H1 (cell line): ENCODE measurements around the gene PRKAA1. TPM values are rescaled to one million over a fixed set of nuclear protein-coding genes. Genes with fewer than 3 reads are reported as not detected.
"Not testable (repeated sequence)": the region's sequence is repeated elsewhere in the genome, so short reads cannot be mapped to it uniquely, and the experiment has no call there.

ENCODE experiments used
- CTCF ChIA-PET: fragments of 300-600 bp; sonication (Branson Sonifier 250); formaldehyde crosslinking; loops from one replicate; lab custom pipeline; 2021; ENCODE audit not compliant: partially characterized antibody; lab: Charles Lee
- POLR2A ChIA-PET: fragments of 300-600 bp; sonication (Branson Sonifier 250); formaldehyde crosslinking; loops from one replicate; lab custom pipeline; 2021; ENCODE audit warnings: inconsistent platforms; ENCODE audit not compliant: partially characterized antibody; lab: Charles Lee
- DNase-seq, 2 experiments: peaks; one replicate each; pipeline versions ENCODE4 v3.0.0 to v3.0.0-alpha.2; 2010 to 2022; ENCODE audit warnings: low spot score in 2 of 2, low read depth in 1 of 2, mixed read lengths in 1 of 2
- FAIRE-seq: peaks from 2 replicates; lab custom pipeline; 2011; peaks lifted over from hg19 to GRCh38; lab: Jason Lieb, UNC
- H2AFZ ChIP-seq: 2 replicates; pipeline ENCODE4 v1.8.1; 2012; ENCODE audit warnings: low read length, inconsistent platforms
- H2AK5ac ChIP-seq: 2 replicates; pipeline ENCODE4 v1.6.1; 2013; ENCODE audit warnings: low read depth, low read length
- H2BK120ac ChIP-seq: replicated peaks from 2 replicates; pipeline ENCODE3; 2013; ENCODE audit warnings: low read depth, low read length, inconsistent platforms
- H2BK12ac ChIP-seq: 2 replicates; pipeline ENCODE4 v1.6.1; 2013; ENCODE audit warnings: low read depth, low read length
- H2BK15ac ChIP-seq: 2 replicates; pipeline ENCODE4 v1.6.1; 2013; ENCODE audit warnings: low read length
- H2BK20ac ChIP-seq: 2 replicates; pipeline ENCODE4 v1.6.1; 2013; ENCODE audit warnings: low read length
- H2BK5ac ChIP-seq: 2 replicates; pipeline ENCODE4 v1.6.1; 2013; ENCODE audit warnings: low read depth, low read length
- H3K14ac ChIP-seq: 2 replicates; pipeline ENCODE4 v1.6.1; 2013; ENCODE audit warnings: inconsistent platforms; ENCODE audit not compliant: insufficient read length
- H3K18ac ChIP-seq: 2 replicates; pipeline ENCODE4 v1.6.1; 2013; ENCODE audit warnings: low read length; ENCODE audit errors: extremely low read depth
- H3K23ac ChIP-seq: 2 replicates; pipeline ENCODE4 v1.6.1; 2013; ENCODE audit warnings: inconsistent platforms; ENCODE audit not compliant: insufficient read length
- H3K23me2 ChIP-seq: 2 replicates; pipeline ENCODE4 v1.6.1; 2013; ENCODE audit warnings: low read depth, low read length
- H3K27ac ChIP-seq: 2 replicates; pipeline ENCODE4 v1.6.1; 2011; ENCODE audit warnings: low read depth, low read length, inconsistent platforms
- H3K27me3 ChIP-seq, 4 experiments: replicated peaks in 1 of 4; 1 replicate in 1 of 4; 2 replicates in 3 of 4; pipeline versions ENCODE4 v1.6.1 to v1.8.1; 2011 to 2013; ENCODE audit warnings: low read length in 3 of 4, mild to moderate bottlenecking in 3 of 4, inconsistent platforms in 2 of 4, mixed read lengths in 2 of 4, moderate library complexity in 1 of 4; ENCODE audit not compliant: control insufficient read depth in 3 of 4, insufficient read depth in 3 of 4; ENCODE audit errors: extremely low read depth in 1 of 4
- H3K36me3 ChIP-seq, 4 experiments: 2 replicates each; pipeline versions ENCODE4 v1.6.1 to v1.8.1; 2011 to 2013; ENCODE audit warnings: mild to moderate bottlenecking in 4 of 4, low read length in 3 of 4, moderate library complexity in 2 of 4, control low read depth in 1 of 4, inconsistent platforms in 1 of 4; ENCODE audit not compliant: insufficient read depth in 4 of 4, control insufficient read depth in 2 of 4
- H3K4ac ChIP-seq: replicated peaks from 2 replicates; pipeline ENCODE3; 2013; ENCODE audit warnings: low read length, low read depth, mixed read lengths, inconsistent platforms; ENCODE audit not compliant: insufficient read length
- H3K4me1 ChIP-seq, 4 experiments: replicated peaks in 1 of 4; 1 replicate in 1 of 4; 2 replicates in 3 of 4; pipeline versions ENCODE4 v1.6.1 to v1.8.1; 2011 to 2013; ENCODE audit warnings: low read length in 3 of 4, inconsistent platforms in 2 of 4, mixed read lengths in 1 of 4; ENCODE audit not compliant: insufficient read depth in 4 of 4, control insufficient read depth in 3 of 4
- H3K4me2 ChIP-seq, 2 experiments: 2 replicates each; pipeline versions ENCODE4 v1.6.1 to v1.8.1; 2011 to 2013; ENCODE audit warnings: low read depth in 2 of 2, low read length in 2 of 2, control low read depth in 1 of 2, inconsistent platforms in 1 of 2, mild to moderate bottlenecking in 1 of 2; ENCODE audit not compliant: insufficient read depth in 1 of 2
- H3K4me3 ChIP-seq, 4 experiments: fragments of 200-600, 300-600 bp in 1 of 4; sonication (generic), shearing (Covaris generic), sonication (Bioruptor Twin) in 1 of 4; 2 replicates each; pipeline versions ENCODE4 v1.5.1 to v1.8.1; 2011 to 2016; ENCODE audit warnings: low read length in 4 of 4, low read depth in 3 of 4, control low read depth in 2 of 4, inconsistent platforms in 2 of 4, mild to moderate bottlenecking in 2 of 4, mixed read lengths in 1 of 4, moderate library complexity in 1 of 4; ENCODE audit not compliant: insufficient read depth in 2 of 4; ENCODE audit errors: extremely low read depth in 1 of 4
- H3K56ac ChIP-seq: replicated peaks from 2 replicates; pipeline ENCODE3; 2013; ENCODE audit warnings: low read depth, mild to moderate bottlenecking, mixed read lengths, low read length, inconsistent platforms; ENCODE audit not compliant: insufficient read length
- H3K79me1 ChIP-seq: 2 replicates; pipeline ENCODE4 v1.6.1; 2013; ENCODE audit warnings: low read depth, low read length, control low read depth
- H3K79me2 ChIP-seq, 2 experiments: 2 replicates each; pipeline versions ENCODE4 v1.6.1 to v1.8.1; 2012 to 2013; ENCODE audit warnings: low read length in 2 of 2, mild to moderate bottlenecking in 2 of 2, inconsistent platforms in 1 of 2; ENCODE audit not compliant: insufficient read depth in 2 of 2, control insufficient read depth in 1 of 2
- H3K9ac ChIP-seq, 4 experiments: replicated peaks in 1 of 4; 1 replicate in 1 of 4; 2 replicates in 3 of 4; pipeline versions ENCODE4 v1.6.1 to v1.8.1; 2011 to 2013; ENCODE audit warnings: low read depth in 3 of 4, low read length in 3 of 4, control low read depth in 2 of 4, mild to moderate bottlenecking in 2 of 4, moderate library complexity in 2 of 4, inconsistent platforms in 1 of 4; ENCODE audit errors: extremely low read depth in 1 of 4
- H3K9me3 ChIP-seq, 2 experiments: 2 replicates each; pipeline versions ENCODE4 v1.6.1 to v1.8.1; 2012 to 2013; ENCODE audit warnings: mild to moderate bottlenecking in 2 of 2, moderate library complexity in 2 of 2, control low read depth in 1 of 2, inconsistent platforms in 1 of 2, low read depth in 1 of 2, low read length in 1 of 2, mixed read lengths in 1 of 2; ENCODE audit not compliant: insufficient read depth in 2 of 2
- H4K20me1 ChIP-seq, 2 experiments: replicated peaks in 1 of 2; 2 replicates each; pipeline versions ENCODE3 to v1.8.1; 2011 to 2013; ENCODE audit warnings: inconsistent platforms in 2 of 2, low read length in 2 of 2, mild to moderate bottlenecking in 1 of 2; ENCODE audit not compliant: insufficient read depth in 2 of 2, control insufficient read depth in 1 of 2
- H4K5ac ChIP-seq: 2 replicates; pipeline ENCODE4 v1.6.1; 2013; ENCODE audit warnings: low read length, low read depth, mixed read lengths, inconsistent platforms; ENCODE audit not compliant: insufficient read length
- H4K8ac ChIP-seq: 2 replicates; pipeline ENCODE4 v1.8.0; 2013; ENCODE audit warnings: mild to moderate bottlenecking, moderate library complexity, low read length, inconsistent platforms; ENCODE audit not compliant: insufficient read depth; ENCODE audit errors: extremely low read depth
- H4K91ac ChIP-seq: replicated peaks from 2 replicates; pipeline ENCODE3; 2013; ENCODE audit warnings: low read length, mixed read lengths, inconsistent platforms; ENCODE audit not compliant: insufficient read length
- MAFK ChIP-seq: IDR thresholded peaks from 2 replicates; pipeline ENCODE4 v1.6.1; 2012; ENCODE audit warnings: low read depth, mild to moderate bottlenecking, improper control_type of control experiment, low read length
- MAX ChIP-seq: IDR thresholded peaks from 2 replicates; pipeline ENCODE4 v1.6.1; 2012; ENCODE audit warnings: inconsistent platforms
- WGBS, 2 experiments: shearing (Covaris generic) in 1 of 2; methylation state at CpG; one replicate each; pipeline versions ENCODE4 v1.1.6 to v1.1.7; 2013 to 2015; ENCODE audit warnings: low lambda C conversion rate in 2 of 2, mixed read lengths in 2 of 2, inconsistent platforms in 1 of 2, low coverage in 1 of 2, missing lambda C conversion rate in 1 of 2; ENCODE audit not compliant: insufficient replicate concordance in 2 of 2, insufficient coverage in 1 of 2, insufficient read length in 1 of 2; ENCODE audit errors: extremely low coverage in 1 of 2, missing lambda C conversion rate in 1 of 2; 5-methylcytosine and 5-hydroxymethylcytosine counted together
- polyA plus RNA-seq, 7 experiments: library from polyadenylated mRNA; depleted of rRNA in 3 of 7; stranded (reverse) in 5 of 7; unstranded in 2 of 7; fragments of >200 nt in 5 of 7; fragments of 200-250 nt in 2 of 7; gene quantifications; 1 replicate in 5 of 7; 2 replicates in 1 of 7; 4 replicates in 1 of 7; pipeline versions ENCODE4 v1.2.1 to v1.2.3, GENCODE V29; 2011 to 2013; ENCODE audit warnings: missing spikeins in 2 of 7, mixed read lengths in 2 of 7
- total RNA-seq: library from RNA; stranded (reverse); fragmentation: NEBNext Ultra II Directional; extraction: Animal tissue kit (Norgen Biotek cat#: 25700); gene quantifications from 2 replicates; pipeline ENCODE4 v1.2.1, GENCODE V29; 2021

The PRKAA1 gene
- total and polyA plus RNA-seq, 2 of the 8 experiments (the other 6 are each of a cell fraction or from before 2014, with no cell fraction given), result 10.4 to 33.1 TPM

- TF ChIP-seq MAX (no peak), MAFK (no peak)
- TF ChIP-seq, all 59 proteins: peak for 0
Observed at GRCh38 chr5:40787986-40788385, 10.2 kb downstream of the PRKAA1 start (continued).

GRCh38 chr5:40786664-40787063 is 11.5 kb downstream of the PRKAA1 start:
- not testable (repeated sequence) for H2AK5ac ChIP-seq, H3K23ac ChIP-seq, H2AFZ ChIP-seq, FAIRE-seq, H3K36me3 ChIP-seq, DNase-seq, H3K14ac ChIP-seq, H2BK120ac ChIP-seq, H3K18ac ChIP-seq, H3K27ac ChIP-seq, H3K56ac ChIP-seq, H3K27me3 ChIP-seq, H3K23me2 ChIP-seq, H3K79me1 ChIP-seq, H3K4ac ChIP-seq, H3K4me2 ChIP-seq, H3K4me3 ChIP-seq, H3K4me1 ChIP-seq, H4K8ac ChIP-seq, H3K9me3 ChIP-seq, H4K91ac ChIP-seq, H2BK5ac ChIP-seq, H2BK20ac ChIP-seq, H4K5ac ChIP-seq, H3K9ac ChIP-seq, H2BK15ac ChIP-seq, H2BK12ac ChIP-seq
- Histone ChIP-seq H4K20me1 (peaks cover 5 to 10% of the 10 kb centered on the region in 2 experiments), H3K79me2 (peaks cover 4 to 98% of the 10 kb centered on the region in 2 experiments; a peak in 3 of 4 replicates)
- WGBS, 2 experiments, result 94% methylated on average over 2 of the region's 3 CpGs; no CpG with 5 or more reads in 1 of the 2 experiments
- ChIA-PET POLR2A (interaction anchor here (0.9 to 4.4 kb wide), 5 partner anchors 10 to 48 kb away, joined by 3 to 23 read pairs (median 4); partner anchors contain the start of genes PRKAA1 and RPL37), CTCF (interaction anchor here (0.6 to 2.0 kb wide), 5 partner anchors 15 to 1603 kb away, joined by 3 to 6 read pairs (median 4); partner anchors contain the start of gene TTC33)
